ENCODE data around the gene GPX6. TPM values are rescaled to one million over a fixed set of nuclear protein-coding genes. Genes with fewer than 3 reads are reported as not detected.

GPX6 gene
- total and polyA plus RNA-seq, 2 donors (not counting 1 experiment from before 2014, with no cell fraction given): not detected

GRCh38 chr6:28525496-28526039 lies 10.0 kb upstream of the GPX6 start, which contains the start of gene GPX5:
TSS of gene GPX5 (plus strand) at chr6:28525881. CDS start at chr6:28526014, 133 bp downstream.
- H3K27ac ChIP-seq (ENCODE audit: insufficient read depth, low read length): no peak within 1 kb of the TSS
- no peaks in the 10 kb centered on the region for H3K36me3 ChIP-seq (ENCODE audit: control insufficient read depth, insufficient read depth, low read length)
- H3K27me3 ChIP-seq (ENCODE audit: control insufficient read depth, insufficient read depth, low read length): no peaks in the 10 kb centered on the region
- peak in 1 of 2 donors; percentile 6 for DNase-seq (ENCODE audit: low read depth in 2 of 2)
- no peaks in the 10 kb centered on the region for H4K20me1 ChIP-seq (ENCODE audit: control insufficient read depth, extremely low read depth, insufficient read depth, low read length)
- H3K4me3 ChIP-seq (replicated peaks in 1 of 4; ENCODE audit: control extremely low read depth in 1 of 4, insufficient read depth in 1 of 4, low read depth in 3 of 4, low read length in 4 of 4): no peak within 1 kb of the TSS
- H3K9ac ChIP-seq (ENCODE audit: insufficient read depth, low read length): no peak within 1 kb of the TSS
- H2AFZ ChIP-seq (ENCODE audit: low read length): no peak within 1 kb of the TSS
- no peaks in the 10 kb centered on the region for H3K9me3 ChIP-seq (ENCODE audit: control insufficient read depth, insufficient read depth, low read depth, low read length)
- no peak for TF ChIP-seq CTCF (conservative IDR thresholded peaks at IDR 0.05 in 1 of 2, IDR thresholded peaks at IDR 0.05 in 1 of 2; ENCODE audit: low read depth in 1 of 2, low read length in 2 of 2)
- no peak for TF ChIP-seq EZH2 (IDR thresholded peaks at IDR 0.05; ENCODE audit: low read length, missing control alignments)
- no peak within 1 kb of the TSS for H3K4me2 ChIP-seq (ENCODE audit: extremely low read depth, insufficient read depth, low read length)
- H3K4me1 ChIP-seq (ENCODE audit: control insufficient read depth, extremely low read depth, insufficient read depth, low read length): no peaks in the 10 kb centered on the region
- H3K79me2 ChIP-seq (ENCODE audit: control insufficient read depth, insufficient read depth, low read length): no peaks in the 10 kb centered on the region

GRCh38 chr6:28523241-28523622 lies 7.6 kb upstream of the GPX6 start:
- Histone ChIP-seq H3K36me3 (ENCODE audit: control insufficient read depth, insufficient read depth, low read length) (no peaks in the 10 kb centered on the region), H3K4me1 (ENCODE audit: control insufficient read depth, extremely low read depth, insufficient read depth, low read length) (no peaks in the 10 kb centered on the region), H4K20me1 (ENCODE audit: control insufficient read depth, extremely low read depth, insufficient read depth, low read length) (no peaks in the 10 kb centered on the region), H3K27me3 (ENCODE audit: control insufficient read depth, insufficient read depth, low read length) (no peaks in the 10 kb centered on the region), H3K4me3 (replicated peaks in 1 of 4; ENCODE audit: control extremely low read depth in 1 of 4, insufficient read depth in 1 of 4, low read depth in 3 of 4, low read length in 4 of 4) (no peak overlapping the region), H3K79me2 (ENCODE audit: control insufficient read depth, insufficient read depth, low read length) (no peaks in the 10 kb centered on the region), H3K9me3 (ENCODE audit: control insufficient read depth, insufficient read depth, low read depth, low read length) (no peaks in the 10 kb centered on the region), H3K9ac (ENCODE audit: insufficient read depth, low read length) (no peak overlapping the region), H3K4me2 (ENCODE audit: extremely low read depth, insufficient read depth, low read length) (no peak overlapping the region), H3K27ac (ENCODE audit: insufficient read depth, low read length) (no peak overlapping the region), H2AFZ (ENCODE audit: low read length) (no peak overlapping the region)
- no peak for DNase-seq (ENCODE audit: low read depth in 2 of 2)
- TF ChIP-seq EZH2 (IDR thresholded peaks at IDR 0.05; ENCODE audit: low read length, missing control alignments): no peak
- no peak for TF ChIP-seq CTCF (conservative IDR thresholded peaks at IDR 0.05 in 1 of 2, IDR thresholded peaks at IDR 0.05 in 1 of 2; ENCODE audit: low read depth in 1 of 2, low read length in 2 of 2)

GRCh38 chr6:28522594-28523240 lies 7.1 kb upstream of the GPX6 start:
- no peak for TF ChIP-seq CTCF (conservative IDR thresholded peaks at IDR 0.05 in 1 of 2, IDR thresholded peaks at IDR 0.05 in 1 of 2; ENCODE audit: low read depth in 1 of 2, low read length in 2 of 2)
- no peak for TF ChIP-seq EZH2 (IDR thresholded peaks at IDR 0.05; ENCODE audit: low read length, missing control alignments)
- no peaks in the 10 kb centered on the region for H3K4me1 ChIP-seq (ENCODE audit: control insufficient read depth, extremely low read depth, insufficient read depth, low read length)
- no peak overlapping the region for H3K9ac ChIP-seq (ENCODE audit: insufficient read depth, low read length)
- H3K4me3 ChIP-seq (replicated peaks in 1 of 4; ENCODE audit: control extremely low read depth in 1 of 4, insufficient read depth in 1 of 4, low read depth in 3 of 4, low read length in 4 of 4): no peak overlapping the region
- no peaks in the 10 kb centered on the region for H3K36me3 ChIP-seq (ENCODE audit: control insufficient read depth, insufficient read depth, low read length)
- no peaks in the 10 kb centered on the region for H3K9me3 ChIP-seq (ENCODE audit: control insufficient read depth, insufficient read depth, low read depth, low read length)
- H2AFZ ChIP-seq (ENCODE audit: low read length): no peak overlapping the region
- no peaks in the 10 kb centered on the region for H4K20me1 ChIP-seq (ENCODE audit: control insufficient read depth, extremely low read depth, insufficient read depth, low read length)
- H3K27ac ChIP-seq (ENCODE audit: insufficient read depth, low read length): no peak overlapping the region
- no peaks in the 10 kb centered on the region for H3K79me2 ChIP-seq (ENCODE audit: control insufficient read depth, insufficient read depth, low read length)
- no peak for DNase-seq (ENCODE audit: low read depth in 2 of 2)
- H3K4me2 ChIP-seq (ENCODE audit: extremely low read depth, insufficient read depth, low read length): no peak overlapping the region
- no peaks in the 10 kb centered on the region for H3K27me3 ChIP-seq (ENCODE audit: control insufficient read depth, insufficient read depth, low read length)
